ENCODE data around the gene MPEG1.

DNA sequence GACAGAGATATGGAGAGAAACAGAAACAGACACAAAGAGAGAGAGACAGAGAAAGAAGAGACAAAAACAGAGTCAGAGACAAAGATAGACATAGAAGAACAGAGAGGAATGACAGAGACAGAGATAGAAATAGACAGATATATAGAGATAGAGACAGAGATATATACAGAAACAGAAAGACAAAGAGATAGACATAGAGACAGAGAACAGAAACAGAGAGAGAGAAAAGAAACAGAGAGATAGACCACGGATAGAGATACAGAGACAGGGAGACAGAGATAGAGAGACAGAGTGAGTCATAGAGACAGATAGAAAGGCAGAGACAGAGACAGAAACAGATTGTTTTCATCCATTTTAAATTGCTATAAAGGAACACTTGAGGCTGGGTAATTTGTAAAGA lies 12.3 kb upstream of the MPEG1 start:
- TF ChIP-seq EZH2 (IDR thresholded peaks at IDR 0.05; ENCODE audit: insufficient read depth, poor library complexity, severe bottlenecking) (no peak), EZH2phosphoT487 (IDR thresholded peaks at IDR 0.05; ENCODE audit: insufficient read depth, low read depth) (no peak)
